ENCODE data around the gene GPR55. TPM values are rescaled to one million over a fixed set of nuclear protein-coding genes. Genes with fewer than 3 reads are reported as not detected.

The GPR55 gene
- total and polyA plus RNA-seq, 10 of the 15 experiments (the other 5 are each of a cell fraction or from before 2014, with no cell fraction given): 2.1 to 30.1 (median 16.2) TPM

DNA sequence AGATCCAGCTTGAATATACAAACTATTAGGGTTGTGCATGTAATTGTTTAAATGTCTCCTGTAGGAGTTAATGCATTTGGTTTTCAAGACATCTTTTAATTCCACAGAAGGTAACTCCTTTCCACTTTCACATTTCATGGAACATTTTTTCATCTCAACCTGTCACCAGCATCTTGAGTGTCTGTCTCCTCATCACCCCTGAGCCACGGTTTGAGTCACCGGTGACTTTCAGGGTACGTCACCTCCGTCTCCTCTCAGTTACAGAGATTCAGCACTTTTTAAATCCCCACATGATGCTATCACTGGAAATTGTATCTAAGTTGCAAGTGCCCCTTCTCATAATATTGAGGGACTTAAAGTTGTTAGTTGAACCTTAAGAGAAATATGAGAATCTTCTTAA lies 25.3 kb downstream of the GPR55 start:
- Histone ChIP-seq H3K4me1 (ENCODE audit: control insufficient read depth, insufficient read depth, low read length) (peaks cover 10% of the 10 kb centered on the region), H2AFZ (ENCODE audit: control insufficient read depth, low read depth, low read length) (no peak overlapping the region), H3K27ac (ENCODE audit: control insufficient read depth, insufficient read depth) (no peak overlapping the region), H3K4me3 (no peak overlapping the region), H3K9me3 (replicated peaks; ENCODE audit: control insufficient read depth, insufficient read depth, low read length) (no peaks in the 10 kb centered on the region), H3K4me2 (ENCODE audit: control insufficient read depth, insufficient read depth) (no peak overlapping the region), H4K20me1 (ENCODE audit: control insufficient read depth, insufficient read depth) (no peaks in the 10 kb centered on the region), H3K27me3 (replicated peaks in 1 of 2; ENCODE audit: control insufficient read depth in 2 of 2, insufficient read depth in 2 of 2, low read length in 1 of 2) (no peaks in the 10 kb centered on the region), H3K79me2 (ENCODE audit: control insufficient read depth, insufficient read depth, low read length) (no peaks in the 10 kb centered on the region), H3K36me3 (ENCODE audit: control insufficient read depth in 2 of 2, insufficient read depth in 2 of 2, low read length in 1 of 2) (peaks cover 0 to 1% of the 10 kb centered on the region in 2 experiments; a peak in 1 of 4 replicates), H3K9ac (ENCODE audit: control insufficient read depth, insufficient read depth, low read length) (no peak overlapping the region)
- POLR2A ChIA-PET: interaction anchor here (0.5 kb wide), 1 partner anchor 533 kb away, joined by 3 read pairs; no protein-coding TSS in a partner anchor
- in situ Hi-C loops (cut with MboI): loop anchor here (5.0 kb wide), 2 partner anchors 88 to 153 kb away; no protein-coding TSS in a partner anchor
- DNase-seq (ENCODE audit: low read depth, low spot score) (no peak), FAIRE-seq (no peak), ATAC-seq (no peak)
- SMC1A ChIA-PET (ENCODE audit: uncharacterized antibody, unreplicated experiment): interaction anchor here (0.7 to 10.6 kb wide), 6 partner anchors 9 to 277 kb away, joined by 3 to 122 read pairs (median 4); no protein-coding TSS in a partner anchor
- CTCF ChIA-PET: interaction anchor here (0.9 to 10.1 kb wide), 7 partner anchors 13 to 153 kb away, joined by 4 to 198 read pairs (median 32); partner anchors contain the start of gene GPR55
- WGBS (ENCODE audit: insufficient coverage, insufficient replicate concordance, low lambda C conversion rate, missing lambda C conversion rate): 48% methylated on average over 4 of the region's 4 CpGs
- BruUV-seq (replicated peaks): no TSS peak
- intact Hi-C loops (cut with micrococcal nuclease; ENCODE audit: unreplicated experiment): loop anchor here (5.0 kb wide), 1 partner anchor 77 kb away; no protein-coding TSS in a partner anchor
- RAD21 ChIA-PET (ENCODE audit: unreplicated experiment): interaction anchor here (1.0 to 8.3 kb wide), 3 partner anchors 24 to 87 kb away, joined by 3 to 99 read pairs (median 7); no protein-coding TSS in a partner anchor
- TF ChIP-seq TCF3 (IDR thresholded peaks at IDR 0.05; ENCODE audit: borderline replicate concordance, insufficient read depth, low read depth, low read length) (no peak), IRF5 (IDR thresholded peaks at IDR 0.05; ENCODE audit: borderline replicate concordance) (no peak), GABPA (IDR thresholded peaks at IDR 0.05; ENCODE audit: low read depth) (no peak), CBX5 (IDR thresholded peaks at IDR 0.05; ENCODE audit: low read depth) (no peak), RUNX3 (IDR thresholded peaks at IDR 0.05; ENCODE audit: low read length) (no peak), HDGF (IDR thresholded peaks at IDR 0.05) (no peak), MTA2 (IDR thresholded peaks at IDR 0.05; ENCODE audit: low read depth) (no peak), BACH1 (IDR thresholded peaks at IDR 0.05; ENCODE audit: borderline replicate concordance) (no peak), SUPT20H (IDR thresholded peaks at IDR 0.05; ENCODE audit: borderline replicate concordance, control insufficient read depth, low read depth, low read length) (no peak)
- TF ChIP-seq, protein P1, sequence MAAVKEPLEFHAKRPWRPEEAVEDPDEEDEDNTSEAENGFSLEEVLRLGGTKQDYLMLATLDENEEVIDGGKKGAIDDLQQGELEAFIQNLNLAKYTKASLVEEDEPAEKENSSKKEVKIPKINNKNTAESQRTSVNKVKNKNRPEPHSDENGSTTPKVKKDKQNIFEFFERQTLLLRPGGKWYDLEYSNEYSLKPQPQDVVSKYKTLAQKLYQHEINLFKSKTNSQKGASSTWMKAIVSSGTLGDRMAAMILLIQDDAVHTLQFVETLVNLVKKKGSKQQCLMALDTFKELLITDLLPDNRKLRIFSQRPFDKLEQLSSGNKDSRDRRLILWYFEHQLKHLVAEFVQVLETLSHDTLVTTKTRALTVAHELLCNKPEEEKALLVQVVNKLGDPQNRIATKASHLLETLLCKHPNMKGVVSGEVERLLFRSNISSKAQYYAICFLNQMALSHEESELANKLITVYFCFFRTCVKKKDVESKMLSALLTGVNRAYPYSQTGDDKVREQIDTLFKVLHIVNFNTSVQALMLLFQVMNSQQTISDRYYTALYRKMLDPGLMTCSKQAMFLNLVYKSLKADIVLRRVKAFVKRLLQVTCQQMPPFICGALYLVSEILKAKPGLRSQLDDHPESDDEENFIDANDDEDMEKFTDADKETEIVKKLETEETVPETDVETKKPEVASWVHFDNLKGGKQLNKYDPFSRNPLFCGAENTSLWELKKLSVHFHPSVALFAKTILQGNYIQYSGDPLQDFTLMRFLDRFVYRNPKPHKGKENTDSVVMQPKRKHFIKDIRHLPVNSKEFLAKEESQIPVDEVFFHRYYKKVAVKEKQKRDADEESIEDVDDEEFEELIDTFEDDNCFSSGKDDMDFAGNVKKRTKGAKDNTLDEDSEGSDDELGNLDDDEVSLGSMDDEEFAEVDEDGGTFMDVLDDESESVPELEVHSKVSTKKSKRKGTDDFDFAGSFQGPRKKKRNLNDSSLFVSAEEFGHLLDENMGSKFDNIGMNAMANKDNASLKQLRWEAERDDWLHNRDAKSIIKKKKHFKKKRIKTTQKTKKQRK (IDR thresholded peaks at IDR 0.05; ENCODE audit: low read depth, low read length): no peak
- TF ChIP-seq, protein P2, sequence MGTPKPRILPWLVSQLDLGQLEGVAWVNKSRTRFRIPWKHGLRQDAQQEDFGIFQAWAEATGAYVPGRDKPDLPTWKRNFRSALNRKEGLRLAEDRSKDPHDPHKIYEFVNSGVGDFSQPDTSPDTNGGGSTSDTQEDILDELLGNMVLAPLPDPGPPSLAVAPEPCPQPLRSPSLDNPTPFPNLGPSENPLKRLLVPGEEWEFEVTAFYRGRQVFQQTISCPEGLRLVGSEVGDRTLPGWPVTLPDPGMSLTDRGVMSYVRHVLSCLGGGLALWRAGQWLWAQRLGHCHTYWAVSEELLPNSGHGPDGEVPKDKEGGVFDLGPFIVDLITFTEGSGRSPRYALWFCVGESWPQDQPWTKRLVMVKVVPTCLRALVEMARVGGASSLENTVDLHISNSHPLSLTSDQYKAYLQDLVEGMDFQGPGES (IDR thresholded peaks at IDR 0.05): no peak
- TF ChIP-seq, protein P3, sequence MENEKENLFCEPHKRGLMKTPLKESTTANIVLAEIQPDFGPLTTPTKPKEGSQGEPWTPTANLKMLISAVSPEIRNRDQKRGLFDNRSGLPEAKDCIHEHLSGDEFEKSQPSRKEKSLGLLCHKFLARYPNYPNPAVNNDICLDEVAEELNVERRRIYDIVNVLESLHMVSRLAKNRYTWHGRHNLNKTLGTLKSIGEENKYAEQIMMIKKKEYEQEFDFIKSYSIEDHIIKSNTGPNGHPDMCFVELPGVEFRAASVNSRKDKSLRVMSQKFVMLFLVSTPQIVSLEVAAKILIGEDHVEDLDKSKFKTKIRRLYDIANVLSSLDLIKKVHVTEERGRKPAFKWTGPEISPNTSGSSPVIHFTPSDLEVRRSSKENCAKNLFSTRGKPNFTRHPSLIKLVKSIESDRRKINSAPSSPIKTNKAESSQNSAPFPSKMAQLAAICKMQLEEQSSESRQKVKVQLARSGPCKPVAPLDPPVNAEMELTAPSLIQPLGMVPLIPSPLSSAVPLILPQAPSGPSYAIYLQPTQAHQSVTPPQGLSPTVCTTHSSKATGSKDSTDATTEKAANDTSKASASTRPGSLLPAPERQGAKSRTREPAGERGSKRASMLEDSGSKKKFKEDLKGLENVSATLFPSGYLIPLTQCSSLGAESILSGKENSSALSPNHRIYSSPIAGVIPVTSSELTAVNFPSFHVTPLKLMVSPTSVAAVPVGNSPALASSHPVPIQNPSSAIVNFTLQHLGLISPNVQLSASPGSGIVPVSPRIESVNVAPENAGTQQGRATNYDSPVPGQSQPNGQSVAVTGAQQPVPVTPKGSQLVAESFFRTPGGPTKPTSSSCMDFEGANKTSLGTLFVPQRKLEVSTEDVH (IDR thresholded peaks at IDR 0.05; ENCODE audit: low read depth, partially characterized antibody): no peak
